ENCODE results near the gene RARRES2. TPM values are rescaled to one million over a fixed set of nuclear protein-coding genes. Genes with fewer than 3 reads are reported as not detected.

RARRES2 gene
- total RNA-seq, 1 experiment from 2014 or later, result 2.1 TPM

DNA sequence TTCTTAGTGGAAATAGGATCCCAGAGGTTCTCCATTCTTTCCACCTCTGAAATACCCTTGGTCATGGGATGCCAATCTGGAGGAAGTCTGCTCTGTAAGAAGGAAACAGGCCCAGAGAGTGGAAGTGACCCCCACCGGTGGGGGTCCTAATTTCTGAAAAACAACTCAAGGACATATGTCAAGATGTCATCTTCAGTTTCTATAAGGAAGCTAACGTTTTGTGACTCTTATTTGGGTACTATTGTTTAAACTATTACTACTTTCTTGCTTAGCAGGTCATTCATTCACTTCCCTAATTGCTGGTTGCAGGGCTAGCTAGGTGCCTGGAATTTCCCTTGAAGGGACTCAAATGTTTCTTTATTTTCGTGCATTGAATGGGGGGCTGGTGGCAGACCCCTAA is 35.8 kb upstream of the RARRES2 start:
- H2AFZ ChIP-seq (ENCODE audit: low read depth, low read length, poor library complexity, severe bottlenecking), result no peak overlapping the region
- POLR2A ChIA-PET, result interaction anchor here (1.9 kb wide), 1 partner anchor 8 kb away, joined by 15 read pairs; the partner anchor contains the start of gene REPIN1
- H3K9me2 ChIP-seq (ENCODE audit: insufficient read depth), result no peaks in the 10 kb centered on the region
- H3K27ac ChIP-seq (ENCODE audit: low read depth, low read length), result no peak overlapping the region
- H3K79me2 ChIP-seq (ENCODE audit: insufficient read depth, low read length), result peaks cover 10% of the 10 kb centered on the region; the same call in 1 of the 2 replicates
- intact Hi-C loops (cut with micrococcal nuclease), result no loop called here
- RAD21 ChIA-PET (ENCODE audit: low non-redundant PET in 1 of 2, low total read pairs in 2 of 2, uncharacterized antibody in 2 of 2, unreplicated experiment in 2 of 2), result interaction anchor here in 1 of 2 experiments (0.6 kb wide), 1 partner anchor 24 kb away, joined by 3 read pairs; no protein-coding TSS in a partner anchor
- no peaks in the 10 kb centered on the region for H4K20me1 ChIP-seq (ENCODE audit: insufficient read depth)
- no TSS peak for BruUV-seq (replicated peaks)
- H3K4me2 ChIP-seq (ENCODE audit: low read length), result no peak overlapping the region
- H3K4me3 ChIP-seq (replicated peaks in 1 of 2; ENCODE audit: low read depth in 1 of 2, low read length in 2 of 2), result no peak overlapping the region
- H3K27me3 ChIP-seq (ENCODE audit: insufficient read depth, low read length), result no peaks in the 10 kb centered on the region
- DNase-seq (ENCODE audit: low read depth, low spot score) (no peak), ATAC-seq (no peak)
- no peaks in the 10 kb centered on the region for H3K9me3 ChIP-seq (ENCODE audit: control insufficient read depth in 1 of 2, insufficient read depth in 1 of 2, low read depth in 1 of 2, low read length in 2 of 2)
- no peak for TF ChIP-seq ELF1 (IDR thresholded peaks at IDR 0.05; ENCODE audit: borderline replicate concordance, low read depth)
- TF ChIP-seq CBX3 (IDR thresholded peaks at IDR 0.05; ENCODE audit: low read depth), result no peak
- TF ChIP-seq EZH2 (IDR thresholded peaks at IDR 0.05), result no peak
- TF ChIP-seq SP1 (IDR thresholded peaks at IDR 0.05; ENCODE audit: low read depth), result no peak
- TF ChIP-seq, protein P1, sequence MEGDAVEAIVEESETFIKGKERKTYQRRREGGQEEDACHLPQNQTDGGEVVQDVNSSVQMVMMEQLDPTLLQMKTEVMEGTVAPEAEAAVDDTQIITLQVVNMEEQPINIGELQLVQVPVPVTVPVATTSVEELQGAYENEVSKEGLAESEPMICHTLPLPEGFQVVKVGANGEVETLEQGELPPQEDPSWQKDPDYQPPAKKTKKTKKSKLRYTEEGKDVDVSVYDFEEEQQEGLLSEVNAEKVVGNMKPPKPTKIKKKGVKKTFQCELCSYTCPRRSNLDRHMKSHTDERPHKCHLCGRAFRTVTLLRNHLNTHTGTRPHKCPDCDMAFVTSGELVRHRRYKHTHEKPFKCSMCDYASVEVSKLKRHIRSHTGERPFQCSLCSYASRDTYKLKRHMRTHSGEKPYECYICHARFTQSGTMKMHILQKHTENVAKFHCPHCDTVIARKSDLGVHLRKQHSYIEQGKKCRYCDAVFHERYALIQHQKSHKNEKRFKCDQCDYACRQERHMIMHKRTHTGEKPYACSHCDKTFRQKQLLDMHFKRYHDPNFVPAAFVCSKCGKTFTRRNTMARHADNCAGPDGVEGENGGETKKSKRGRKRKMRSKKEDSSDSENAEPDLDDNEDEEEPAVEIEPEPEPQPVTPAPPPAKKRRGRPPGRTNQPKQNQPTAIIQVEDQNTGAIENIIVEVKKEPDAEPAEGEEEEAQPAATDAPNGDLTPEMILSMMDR (IDR thresholded peaks at IDR 0.05 in 2 of 3, conservative IDR thresholded peaks at IDR 0.05 in 1 of 3; ENCODE audit: borderline replicate concordance in 1 of 3, insufficient read depth in 1 of 3, low read depth in 2 of 3, low read length in 2 of 3), result no peak
- no peak for TF ChIP-seq FOSL1 (IDR thresholded peaks at IDR 0.05; ENCODE audit: low read depth)
- TF ChIP-seq POLR2A (IDR thresholded peaks at IDR 0.05; ENCODE audit: borderline replicate concordance, extremely low read depth, insufficient read depth, insufficient read length), result no peak
- TF ChIP-seq ZFX (IDR thresholded peaks at IDR 0.05), result no peak
- TF ChIP-seq SIN3A (IDR thresholded peaks at IDR 0.05; ENCODE audit: low read depth), result no peak
- no peak for TF ChIP-seq CEBPB (IDR thresholded peaks at IDR 0.05; ENCODE audit: low read depth)
- no peak for TF ChIP-seq TCF7L2 (IDR thresholded peaks at IDR 0.05; ENCODE audit: borderline replicate concordance, extremely low read depth, insufficient read depth, insufficient read length)
- TF ChIP-seq, protein P2, sequence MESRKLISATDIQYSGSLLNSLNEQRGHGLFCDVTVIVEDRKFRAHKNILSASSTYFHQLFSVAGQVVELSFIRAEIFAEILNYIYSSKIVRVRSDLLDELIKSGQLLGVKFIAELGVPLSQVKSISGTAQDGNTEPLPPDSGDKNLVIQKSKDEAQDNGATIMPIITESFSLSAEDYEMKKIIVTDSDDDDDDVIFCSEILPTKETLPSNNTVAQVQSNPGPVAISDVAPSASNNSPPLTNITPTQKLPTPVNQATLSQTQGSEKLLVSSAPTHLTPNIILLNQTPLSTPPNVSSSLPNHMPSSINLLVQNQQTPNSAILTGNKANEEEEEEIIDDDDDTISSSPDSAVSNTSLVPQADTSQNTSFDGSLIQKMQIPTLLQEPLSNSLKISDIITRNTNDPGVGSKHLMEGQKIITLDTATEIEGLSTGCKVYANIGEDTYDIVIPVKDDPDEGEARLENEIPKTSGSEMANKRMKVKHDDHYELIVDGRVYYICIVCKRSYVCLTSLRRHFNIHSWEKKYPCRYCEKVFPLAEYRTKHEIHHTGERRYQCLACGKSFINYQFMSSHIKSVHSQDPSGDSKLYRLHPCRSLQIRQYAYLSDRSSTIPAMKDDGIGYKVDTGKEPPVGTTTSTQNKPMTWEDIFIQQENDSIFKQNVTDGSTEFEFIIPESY (IDR thresholded peaks at IDR 0.05; ENCODE audit: extremely low read depth, insufficient replicate concordance, low read length), result no peak
- no peak for TF ChIP-seq JUND (IDR thresholded peaks at IDR 0.05)
- TF ChIP-seq EGR1 (IDR thresholded peaks at IDR 0.05; ENCODE audit: low read depth), result no peak
- TF ChIP-seq SRF (IDR thresholded peaks at IDR 0.05; ENCODE audit: low read depth), result no peak
- peaks cover 8 to 16% of the 10 kb centered on the region in 2 experiments; a peak in 2 of 4 replicates for H3K36me3 ChIP-seq (ENCODE audit: control insufficient read depth in 1 of 2, insufficient read depth in 2 of 2, low read length in 2 of 2)
- no peak overlapping the region for H3K9ac ChIP-seq (ENCODE audit: low read length)
- CTCF ChIA-PET, result no interaction called here
- peaks cover 15 to 24% of the 10 kb centered on the region in 2 experiments for H3K4me1 ChIP-seq (ENCODE audit: control insufficient read depth in 1 of 2, insufficient read depth in 2 of 2, low read length in 2 of 2)

All from HCT116 (cell line).